ENCODE results near the gene RASGRP3. TPM values are rescaled to one million over a fixed set of nuclear protein-coding genes. Genes with fewer than 3 reads are reported as not detected.

RASGRP3 gene
- total RNA-seq, 1 donor from 2014 or later, result 2.5 TPM

GRCh38 chr2:33583194-33583938, 106.9 kb downstream of the RASGRP3 start:
- no peaks in the 10 kb centered on the region for H3K27me3 Mint-ChIP-seq (ENCODE audit: low read depth)
- H3K27ac Mint-ChIP-seq, result no peak overlapping the region
- no peak for DNase-seq (ENCODE audit: low spot score)
- intact Hi-C loops (cut with micrococcal nuclease), result loop anchor here (1.0 to 10.0 kb wide), 9 partner anchors 86 to 1029 kb away; partner anchors contain the start of gene LTBP1
- peaks cover 49% of the 10 kb centered on the region for H3K36me3 Mint-ChIP-seq (ENCODE audit: low read depth)
- H3K9me3 Mint-ChIP-seq, result no peaks in the 10 kb centered on the region
- H3K4me3 Mint-ChIP-seq (ENCODE audit: low read depth), result no peak overlapping the region
- H3K4me1 Mint-ChIP-seq (ENCODE audit: low read depth), result peaks cover 19% of the 10 kb centered on the region

- DNase-seq (ENCODE audit: low spot score), result no peak
- Mint-ChIP-seq H3K4me1 (ENCODE audit: low read depth) (peaks cover 11% of the 10 kb centered on the region), H3K9me3 (no peaks in the 10 kb centered on the region), H3K4me3 (ENCODE audit: low read depth) (no peak overlapping the region), H3K27me3 (ENCODE audit: low read depth) (no peaks in the 10 kb centered on the region), H3K27ac (no peak overlapping the region), H3K36me3 (ENCODE audit: low read depth) (peaks cover 67% of the 10 kb centered on the region)
- intact Hi-C loops (cut with micrococcal nuclease), result loop anchor here (10.0 kb wide), 1 partner anchor 1032 kb away; no protein-coding TSS in a partner anchor
Observed at GRCh38 chr2:33586766-33587165, 110.3 kb downstream of the RASGRP3 start.

GRCh38 chr2:33588232-33588631, 111.8 kb downstream of the RASGRP3 start:
- Mint-ChIP-seq H3K27me3 (ENCODE audit: low read depth) (no peaks in the 10 kb centered on the region), H3K4me3 (ENCODE audit: low read depth) (no peak overlapping the region), H3K36me3 (ENCODE audit: low read depth) (peaks cover 73% of the 10 kb centered on the region), H3K27ac (no peak overlapping the region), H3K9me3 (no peaks in the 10 kb centered on the region), H3K4me1 (ENCODE audit: low read depth) (peaks cover 2% of the 10 kb centered on the region)
- intact Hi-C loops (cut with micrococcal nuclease), result loop anchor here (10.0 kb wide), 1 partner anchor 1033 kb away; no protein-coding TSS in a partner anchor
- DNase-seq (ENCODE audit: low spot score), result no peak

GRCh38 chr2:33589444-33589843, 113.0 kb downstream of the RASGRP3 start:
- DNase-seq (ENCODE audit: low spot score), result no peak
- Mint-ChIP-seq H3K4me1 (ENCODE audit: low read depth) (peaks cover 8% of the 10 kb centered on the region), H3K27me3 (ENCODE audit: low read depth) (no peaks in the 10 kb centered on the region), H3K9me3 (no peaks in the 10 kb centered on the region), H3K27ac (no peak overlapping the region), H3K4me3 (ENCODE audit: low read depth) (no peak overlapping the region), H3K36me3 (ENCODE audit: low read depth) (peaks cover 74% of the 10 kb centered on the region)
- intact Hi-C loops (cut with micrococcal nuclease), result loop anchor here (10.0 kb wide), 1 partner anchor 1035 kb away; no protein-coding TSS in a partner anchor

GRCh38 chr2:33595385-33595784, 118.9 kb downstream of the RASGRP3 start:
- no peak for DNase-seq (ENCODE audit: low spot score)
- Mint-ChIP-seq H3K27me3 (ENCODE audit: low read depth) (no peaks in the 10 kb centered on the region), H3K4me3 (ENCODE audit: low read depth) (no peak overlapping the region), H3K36me3 (ENCODE audit: low read depth) (peaks cover 44% of the 10 kb centered on the region), H3K9me3 (no peaks in the 10 kb centered on the region), H3K27ac (no peak overlapping the region), H3K4me1 (ENCODE audit: low read depth) (peaks cover 26% of the 10 kb centered on the region)
- intact Hi-C loops (cut with micrococcal nuclease), result loop anchor here (5.0 to 10.0 kb wide), 5 partner anchors 98 to 1131 kb away; partner anchors contain the start of genes LTBP1 and TTC27

GRCh38 chr2:33597026-33597425, 120.6 kb downstream of the RASGRP3 start:
- intact Hi-C loops (cut with micrococcal nuclease), result loop anchor here (5.0 to 10.0 kb wide), 5 partner anchors 100 to 1132 kb away; partner anchors contain the start of genes LTBP1 and TTC27
- Mint-ChIP-seq H3K27me3 (ENCODE audit: low read depth) (no peaks in the 10 kb centered on the region), H3K4me1 (ENCODE audit: low read depth) (peaks cover 26% of the 10 kb centered on the region), H3K36me3 (ENCODE audit: low read depth) (peaks cover 30% of the 10 kb centered on the region), H3K27ac (no peak overlapping the region), H3K9me3 (no peaks in the 10 kb centered on the region), H3K4me3 (ENCODE audit: low read depth) (peak overlapping the region; percentile 19)
- no peak for DNase-seq (ENCODE audit: low spot score)

- peak; percentile 39 for DNase-seq (ENCODE audit: low spot score)
- intact Hi-C loops (cut with micrococcal nuclease), result loop anchor here (1.0 to 10.0 kb wide), 6 partner anchors 101 to 1134 kb away; partner anchors contain the start of genes LTBP1, RASGRP3 and TTC27
- Mint-ChIP-seq H3K4me3 (ENCODE audit: low read depth) (peak overlapping the region; percentile 88), H3K9me3 (no peaks in the 10 kb centered on the region), H3K4me1 (ENCODE audit: low read depth) (peaks cover 22% of the 10 kb centered on the region), H3K27ac (peak overlapping the region; percentile 97), H3K36me3 (ENCODE audit: low read depth) (peaks cover 14% of the 10 kb centered on the region), H3K27me3 (ENCODE audit: low read depth) (peaks cover 3% of the 10 kb centered on the region)
Observed at GRCh38 chr2:33598561-33599174, 122.2 kb downstream of the RASGRP3 start.

- peaks cover 20% of the 10 kb centered on the region for H3K4me1 Mint-ChIP-seq (ENCODE audit: low read depth)
- peaks cover 9% of the 10 kb centered on the region for H3K36me3 Mint-ChIP-seq (ENCODE audit: low read depth)
- H3K4me3 Mint-ChIP-seq (ENCODE audit: low read depth), result peak within 1 kb of the TSS; percentile 88
- H3K27ac Mint-ChIP-seq, result peak within 1 kb of the TSS; percentile 97
- intact Hi-C loops (cut with micrococcal nuclease), result loop anchor here (1.0 to 10.0 kb wide), 6 partner anchors 102 to 1135 kb away; partner anchors contain the start of genes LTBP1, RASGRP3 and TTC27
- H3K27me3 Mint-ChIP-seq (ENCODE audit: low read depth), result peaks cover 3% of the 10 kb centered on the region
- peak; percentile 98 for DNase-seq (ENCODE audit: low spot score)
- no peaks in the 10 kb centered on the region for H3K9me3 Mint-ChIP-seq
Observed at GRCh38 chr2:33599175-33599942, 122.9 kb downstream of the RASGRP3 start, which contains the start of gene FAM98A. Gene FAM98A (minus strand): TSS chr2:33599299. CDS start chr2:33599221, 78 bp downstream.

- H3K4me1 Mint-ChIP-seq (ENCODE audit: low read depth), result peaks cover 19% of the 10 kb centered on the region
- H3K27me3 Mint-ChIP-seq (ENCODE audit: low read depth), result peaks cover 3% of the 10 kb centered on the region
- no peak for DNase-seq (ENCODE audit: low spot score)
- H3K36me3 Mint-ChIP-seq (ENCODE audit: low read depth), result peaks cover 6% of the 10 kb centered on the region
- peak overlapping the region; percentile 97 for H3K27ac Mint-ChIP-seq
- H3K9me3 Mint-ChIP-seq, result no peaks in the 10 kb centered on the region
- intact Hi-C loops (cut with micrococcal nuclease), result loop anchor here (1.0 to 10.0 kb wide), 6 partner anchors 103 to 1135 kb away; partner anchors contain the start of genes LTBP1, RASGRP3 and TTC27
- H3K4me3 Mint-ChIP-seq (ENCODE audit: low read depth), result peak overlapping the region; percentile 88
Observed at GRCh38 chr2:33599943-33600192, 123.4 kb downstream of the RASGRP3 start.

- Mint-ChIP-seq H3K4me1 (ENCODE audit: low read depth) (peaks cover 11% of the 10 kb centered on the region), H3K9me3 (no peaks in the 10 kb centered on the region), H3K4me3 (ENCODE audit: low read depth) (no peak overlapping the region), H3K27me3 (ENCODE audit: low read depth) (peaks cover 3% of the 10 kb centered on the region), H3K27ac (no peak overlapping the region), H3K36me3 (ENCODE audit: low read depth) (no peaks in the 10 kb centered on the region)
- DNase-seq (ENCODE audit: low spot score), result no peak
- intact Hi-C loops (cut with micrococcal nuclease), result no loop called here
Observed at GRCh38 chr2:33602201-33602830, 125.9 kb downstream of the RASGRP3 start.

- intact Hi-C loops (cut with micrococcal nuclease), result no loop called here
- no peak for DNase-seq (ENCODE audit: low spot score)
- H3K27me3 Mint-ChIP-seq (ENCODE audit: low read depth), result peaks cover 3% of the 10 kb centered on the region
- H3K36me3 Mint-ChIP-seq (ENCODE audit: low read depth), result no peaks in the 10 kb centered on the region
- no peak overlapping the region for H3K27ac Mint-ChIP-seq
- H3K9me3 Mint-ChIP-seq, result no peaks in the 10 kb centered on the region
- no peak overlapping the region for H3K4me3 Mint-ChIP-seq (ENCODE audit: low read depth)
- H3K4me1 Mint-ChIP-seq (ENCODE audit: low read depth), result peaks cover 6% of the 10 kb centered on the region
Observed at GRCh38 chr2:33603416-33603815, 127.0 kb downstream of the RASGRP3 start.

- intact Hi-C loops (cut with micrococcal nuclease), result no loop called here
- no peak for DNase-seq (ENCODE audit: low spot score)
- Mint-ChIP-seq H3K27me3 (ENCODE audit: low read depth) (peaks cover 3% of the 10 kb centered on the region), H3K36me3 (ENCODE audit: low read depth) (no peaks in the 10 kb centered on the region), H3K27ac (no peak overlapping the region), H3K4me1 (ENCODE audit: low read depth) (peaks cover under 1% of the 10 kb centered on the region), H3K9me3 (no peaks in the 10 kb centered on the region), H3K4me3 (ENCODE audit: low read depth) (no peak overlapping the region)
Observed at GRCh38 chr2:33605056-33605455, 128.6 kb downstream of the RASGRP3 start.

All from activated T-helper 2 cell treated with anti-CD3 and anti-CD28 coated beads, Interferon-gamma antibody, Interleukin-2, Interleukin-4, amounts not matched to agents 10 μg/mL and 5 μg/mL and 100 μg/mL, durations not matched to agents 14 hours and 24 hours and 36 hours (primary cell).